Choroid plexus epithelial cell (primary cell): ENCODE results near the gene PRKCE.

Experiments
- DNase-seq: peaks from one replicate; pipeline ENCODE4 v3.0.0-alpha.2; 2010; ENCODE audit warnings: low read depth
- H3K4me3 ChIP-seq: 2 replicates; pipeline ENCODE4 v1.5.1; 2011; ENCODE audit warnings: low read depth, mild to moderate bottlenecking, control low read depth, low read length, moderate library complexity
- TF ChIP-seq, protein P1 (sequence below): conservative IDR thresholded peaks from 2 replicates; pipeline ENCODE4 v1.5.1; 2011; ENCODE audit warnings: low read depth, mild to moderate bottlenecking, control low read depth, inconsistent platforms, low read length, moderate library complexity

PRKCE gene

DNA sequence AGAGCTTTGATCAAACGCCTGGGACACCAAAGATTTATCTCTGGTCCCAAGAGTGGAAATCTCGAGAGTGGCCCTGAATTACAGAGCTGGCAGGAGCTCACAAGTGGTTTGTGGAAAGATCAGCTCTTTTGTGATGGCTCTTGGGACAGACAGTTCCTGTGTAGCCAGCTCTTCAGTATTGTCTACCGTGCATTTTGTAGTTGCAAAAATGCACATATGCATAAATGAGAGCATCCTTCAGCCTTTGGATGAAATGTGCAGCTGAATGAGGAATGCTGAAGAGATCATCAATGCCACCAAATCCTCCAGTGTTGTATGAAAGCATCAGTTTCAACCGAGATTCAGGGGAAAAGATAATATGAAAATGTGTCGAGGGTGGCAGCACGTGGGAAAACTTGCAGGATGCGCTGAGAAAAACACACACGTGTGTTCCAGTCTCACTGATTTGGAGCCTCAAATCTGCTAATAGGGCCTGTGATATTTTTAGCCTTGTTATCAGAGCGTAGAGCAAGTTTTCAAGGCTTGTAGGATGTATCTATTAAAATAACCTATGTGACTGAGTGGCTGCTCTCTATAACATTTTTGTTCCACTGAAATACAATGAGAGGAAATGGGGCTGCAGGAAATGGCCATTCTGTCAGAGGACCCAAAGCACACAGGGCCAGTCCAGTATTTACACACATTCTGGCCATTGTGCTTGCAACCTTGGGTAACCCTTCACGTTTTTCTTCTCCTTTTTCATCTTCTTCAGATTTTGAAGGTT is 138.7 kb downstream of the PRKCE start:
- no peak for DNase-seq
- TF ChIP-seq, protein P1, sequence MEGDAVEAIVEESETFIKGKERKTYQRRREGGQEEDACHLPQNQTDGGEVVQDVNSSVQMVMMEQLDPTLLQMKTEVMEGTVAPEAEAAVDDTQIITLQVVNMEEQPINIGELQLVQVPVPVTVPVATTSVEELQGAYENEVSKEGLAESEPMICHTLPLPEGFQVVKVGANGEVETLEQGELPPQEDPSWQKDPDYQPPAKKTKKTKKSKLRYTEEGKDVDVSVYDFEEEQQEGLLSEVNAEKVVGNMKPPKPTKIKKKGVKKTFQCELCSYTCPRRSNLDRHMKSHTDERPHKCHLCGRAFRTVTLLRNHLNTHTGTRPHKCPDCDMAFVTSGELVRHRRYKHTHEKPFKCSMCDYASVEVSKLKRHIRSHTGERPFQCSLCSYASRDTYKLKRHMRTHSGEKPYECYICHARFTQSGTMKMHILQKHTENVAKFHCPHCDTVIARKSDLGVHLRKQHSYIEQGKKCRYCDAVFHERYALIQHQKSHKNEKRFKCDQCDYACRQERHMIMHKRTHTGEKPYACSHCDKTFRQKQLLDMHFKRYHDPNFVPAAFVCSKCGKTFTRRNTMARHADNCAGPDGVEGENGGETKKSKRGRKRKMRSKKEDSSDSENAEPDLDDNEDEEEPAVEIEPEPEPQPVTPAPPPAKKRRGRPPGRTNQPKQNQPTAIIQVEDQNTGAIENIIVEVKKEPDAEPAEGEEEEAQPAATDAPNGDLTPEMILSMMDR, result no peak
- H3K4me3 ChIP-seq, result no peak overlapping the region

DNA sequence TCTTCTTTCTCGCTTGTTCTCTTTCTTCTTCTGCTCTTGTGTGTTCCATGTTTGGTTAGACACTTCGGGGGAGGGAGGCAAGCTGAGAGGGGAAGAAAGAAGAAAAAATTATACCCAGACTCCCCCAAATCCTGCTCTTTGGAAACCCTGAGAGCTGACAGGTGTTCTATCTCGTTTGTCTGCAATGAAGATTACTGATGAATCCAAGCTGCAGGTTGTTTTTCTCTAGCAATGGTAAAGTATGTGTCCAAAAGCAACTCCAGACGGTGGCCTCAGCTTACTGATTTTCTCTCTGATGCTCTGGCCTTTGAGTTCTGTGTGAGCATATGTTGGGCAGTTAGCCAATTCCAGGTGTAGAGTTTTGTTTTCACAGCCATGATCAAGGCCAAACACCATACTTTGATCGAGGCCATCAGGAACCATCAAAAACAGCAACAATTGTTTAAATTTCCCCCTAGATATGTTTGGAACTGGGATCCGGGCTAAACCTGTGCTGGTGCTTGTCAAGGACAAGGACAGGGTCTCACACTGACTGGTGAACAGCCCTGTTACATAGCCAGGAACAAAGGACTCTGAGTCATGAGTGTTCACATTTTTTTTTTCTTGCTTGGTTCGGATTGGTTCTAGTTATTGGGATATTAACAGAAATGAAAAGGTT is 142.0 kb downstream of the PRKCE start:
- TF ChIP-seq, protein P1, result no peak
- H3K4me3 ChIP-seq, result no peak overlapping the region
- no peak for DNase-seq

DNA sequence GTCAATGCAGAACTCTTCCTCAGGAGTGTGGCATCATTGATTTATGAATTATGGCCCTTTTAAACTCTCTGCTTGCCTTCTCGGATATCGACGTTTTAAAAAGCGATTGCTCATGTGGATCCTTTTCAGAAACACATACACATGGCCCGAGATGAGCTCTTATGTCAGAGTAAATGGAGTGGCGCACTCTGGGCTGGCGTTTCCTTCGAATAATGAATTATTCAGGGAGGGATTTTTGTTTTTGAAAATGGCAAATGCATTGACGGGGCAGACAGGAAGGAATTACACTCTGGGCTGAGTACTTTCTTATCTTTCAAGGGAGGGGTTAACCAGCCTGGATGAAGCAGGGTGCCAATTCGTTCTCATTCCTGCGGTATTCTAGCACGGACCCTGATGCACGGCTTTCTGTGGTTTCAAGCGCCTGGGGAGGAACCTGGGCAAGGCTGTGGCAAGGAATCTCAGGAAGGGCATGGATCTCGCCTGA is 142.7 kb downstream of the PRKCE start:
- TF ChIP-seq, protein P1, result no peak
- no peak for DNase-seq
- no peak overlapping the region for H3K4me3 ChIP-seq

DNA sequence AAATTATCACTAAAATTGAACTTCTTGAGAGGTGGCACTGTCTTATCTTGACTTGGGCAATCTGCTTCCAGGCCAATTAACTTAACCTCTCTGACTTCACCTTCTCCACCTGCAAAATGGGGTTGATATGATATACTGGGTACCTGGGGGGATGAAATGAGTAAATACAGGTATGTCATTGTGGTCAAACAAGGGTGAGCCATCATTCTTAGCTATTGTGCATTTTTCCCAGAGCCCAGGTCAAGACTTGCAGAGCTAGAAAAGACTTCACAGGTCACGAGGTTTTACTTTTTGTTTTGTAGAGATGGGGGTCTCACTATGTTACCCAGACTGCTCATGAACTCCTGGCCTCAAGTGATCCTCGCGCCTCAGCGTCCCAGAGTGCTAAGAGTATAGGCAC is 145.0 kb downstream of the PRKCE start:
- DNase-seq, result no peak
- TF ChIP-seq, protein P1, result no peak
- H3K4me3 ChIP-seq, result no peak overlapping the region

DNA sequence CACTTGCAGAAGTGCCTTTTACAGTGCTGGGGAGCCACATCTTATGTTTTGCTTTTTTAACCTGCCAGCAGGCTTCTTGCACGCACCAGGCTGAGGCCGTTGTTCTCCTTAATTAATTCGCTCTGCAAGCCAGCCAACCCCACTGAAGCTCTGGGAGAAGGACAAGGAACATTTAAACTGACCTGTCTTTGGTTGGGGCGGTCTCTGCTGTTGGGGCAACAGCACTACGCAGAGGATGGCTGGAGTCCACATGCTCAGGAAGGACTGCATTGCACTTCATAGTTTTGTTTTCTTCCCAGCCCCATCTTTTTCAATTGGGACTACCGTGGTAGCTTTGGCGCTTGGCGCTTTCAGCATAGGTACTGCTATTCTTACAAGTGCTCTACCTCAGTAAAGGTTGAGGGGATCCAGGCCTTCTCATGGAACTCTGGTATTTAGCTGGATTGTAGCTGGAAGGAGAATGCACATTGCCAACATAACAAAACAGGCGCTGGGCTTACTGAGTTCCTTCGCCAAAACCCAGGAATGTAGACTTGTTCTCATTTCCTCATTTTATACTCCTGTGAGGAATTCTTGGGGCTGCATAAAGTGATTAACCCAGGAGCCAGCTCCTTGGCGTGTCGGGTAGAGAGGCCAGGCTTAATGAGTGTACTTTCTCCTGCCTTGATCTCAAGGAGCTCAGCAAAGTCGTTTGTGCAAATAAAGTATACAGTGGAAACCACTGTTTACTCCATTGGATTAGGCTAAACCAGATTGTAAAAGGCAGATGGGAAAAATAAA is 146.2 kb downstream of the PRKCE start:
- TF ChIP-seq, protein P1, result no peak
- DNase-seq, result no peak
- no peak overlapping the region for H3K4me3 ChIP-seq

DNA sequence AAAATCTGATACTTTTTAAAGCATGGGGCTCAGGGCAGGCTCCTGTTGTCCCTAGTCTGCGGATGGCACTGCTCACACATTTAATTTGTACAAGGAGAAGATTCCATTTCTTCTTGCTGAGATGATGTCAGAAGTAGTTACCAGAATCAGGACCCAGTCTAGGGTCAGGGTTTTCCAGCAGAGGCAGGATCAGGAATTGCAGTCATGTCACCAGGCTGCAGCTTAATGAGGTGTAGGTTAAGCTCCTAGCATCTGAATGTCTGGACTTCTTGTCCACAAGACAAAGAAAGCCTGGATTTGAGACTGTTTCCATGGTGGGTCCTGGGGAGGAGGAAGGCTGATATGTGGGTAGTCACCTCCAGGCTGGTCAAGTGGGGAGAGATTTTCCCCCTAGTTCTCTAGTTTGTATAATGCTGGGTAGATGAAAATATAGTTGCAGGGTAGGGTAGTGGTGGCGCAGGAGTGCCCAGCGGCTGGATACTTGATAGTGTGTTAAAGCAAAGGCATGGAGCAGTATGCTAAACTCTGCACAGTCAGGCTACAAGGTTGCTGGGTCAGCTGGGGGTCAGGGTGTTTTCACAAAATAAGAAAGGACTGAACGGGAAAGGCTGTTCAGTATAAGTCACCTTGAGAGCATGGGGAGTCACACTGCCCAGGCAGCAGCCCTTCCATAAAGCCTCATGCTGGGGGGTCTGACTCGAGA is 148.4 kb downstream of the PRKCE start:
- no peak overlapping the region for H3K4me3 ChIP-seq
- TF ChIP-seq, protein P1, result no peak
- no peak for DNase-seq
